ENCODE data around the gene HOXA5. TPM values are rescaled to one million over a fixed set of nuclear protein-coding genes. Genes with fewer than 3 reads are reported as not detected.

Gene HOXA5
- total and polyA plus RNA-seq, 10 of the 15 experiments (the other 5 are each of a cell fraction or from before 2014, with no cell fraction given), result 0.05 to 0.13 TPM; not detected in 8

DNA sequence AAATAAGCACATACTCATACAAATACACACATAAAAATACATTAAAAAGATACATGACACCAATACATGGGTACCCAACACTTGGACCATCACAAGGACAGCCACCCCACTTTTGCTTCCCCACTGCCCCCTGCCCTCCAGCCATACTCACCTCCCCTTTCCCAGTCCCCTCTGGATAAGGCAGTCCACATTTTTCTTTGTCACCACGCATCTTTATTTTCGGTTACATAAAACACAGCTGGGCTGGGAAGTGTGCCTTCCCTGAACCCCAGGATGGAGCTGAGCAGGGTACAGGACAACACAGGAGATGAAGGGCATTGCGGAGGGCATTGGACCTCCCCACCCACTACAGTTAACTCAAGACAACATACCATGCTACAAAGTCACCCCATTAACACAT is 10.0 kb upstream of the HOXA5 start:
- Histone ChIP-seq H3K36me3 (ENCODE audit: control insufficient read depth in 2 of 2, insufficient read depth in 2 of 2, low read length in 1 of 2) (no peaks in the 10 kb centered on the region), H3K4me3 (no peak overlapping the region), H4K20me1 (ENCODE audit: control insufficient read depth, insufficient read depth) (no peaks in the 10 kb centered on the region), H2AFZ (ENCODE audit: control insufficient read depth, low read depth, low read length) (no peak overlapping the region), H3K9me3 (replicated peaks; ENCODE audit: control insufficient read depth, insufficient read depth, low read length) (no peaks in the 10 kb centered on the region; the same call in 2 of the 3 replicates), H3K27ac (ENCODE audit: control insufficient read depth, insufficient read depth) (no peak overlapping the region), H3K79me2 (ENCODE audit: control insufficient read depth, insufficient read depth, low read length) (no peaks in the 10 kb centered on the region), H3K4me2 (ENCODE audit: control insufficient read depth, insufficient read depth) (no peak overlapping the region), H3K9ac (ENCODE audit: control insufficient read depth, insufficient read depth, low read length) (no peak overlapping the region), H3K4me1 (ENCODE audit: control insufficient read depth, insufficient read depth, low read length) (no peaks in the 10 kb centered on the region; the same call in 1 of the 2 replicates), H3K27me3 (replicated peaks in 1 of 2; ENCODE audit: control insufficient read depth in 2 of 2, insufficient read depth in 2 of 2, low read length in 1 of 2) (peaks cover 19 to 58% of the 10 kb centered on the region in 2 experiments)
- no peak for DNase-seq (ENCODE audit: low read depth, low spot score)
- ChIA-PET CTCF (interaction anchor here (0.8 to 5.5 kb wide), 2 partner anchors 294 to 298 kb away, joined by 3 to 38 read pairs; no protein-coding TSS in a partner anchor), SMC1A (ENCODE audit: uncharacterized antibody, unreplicated experiment) (no interaction called here), RAD21 (ENCODE audit: unreplicated experiment) (no interaction called here), POLR2A (no interaction called here)
- no peak for TF ChIP-seq YY1 (IDR thresholded peaks at IDR 0.05; ENCODE audit: low read depth, low read length)
- TF ChIP-seq KAT2A (conservative IDR thresholded peaks at IDR 0.05; ENCODE audit: control insufficient read depth, low read depth, low read length), result no peak
- TF ChIP-seq BCL11A (IDR thresholded peaks at IDR 0.05; ENCODE audit: low read depth, low read length), result no peak
- TF ChIP-seq, protein P1, sequence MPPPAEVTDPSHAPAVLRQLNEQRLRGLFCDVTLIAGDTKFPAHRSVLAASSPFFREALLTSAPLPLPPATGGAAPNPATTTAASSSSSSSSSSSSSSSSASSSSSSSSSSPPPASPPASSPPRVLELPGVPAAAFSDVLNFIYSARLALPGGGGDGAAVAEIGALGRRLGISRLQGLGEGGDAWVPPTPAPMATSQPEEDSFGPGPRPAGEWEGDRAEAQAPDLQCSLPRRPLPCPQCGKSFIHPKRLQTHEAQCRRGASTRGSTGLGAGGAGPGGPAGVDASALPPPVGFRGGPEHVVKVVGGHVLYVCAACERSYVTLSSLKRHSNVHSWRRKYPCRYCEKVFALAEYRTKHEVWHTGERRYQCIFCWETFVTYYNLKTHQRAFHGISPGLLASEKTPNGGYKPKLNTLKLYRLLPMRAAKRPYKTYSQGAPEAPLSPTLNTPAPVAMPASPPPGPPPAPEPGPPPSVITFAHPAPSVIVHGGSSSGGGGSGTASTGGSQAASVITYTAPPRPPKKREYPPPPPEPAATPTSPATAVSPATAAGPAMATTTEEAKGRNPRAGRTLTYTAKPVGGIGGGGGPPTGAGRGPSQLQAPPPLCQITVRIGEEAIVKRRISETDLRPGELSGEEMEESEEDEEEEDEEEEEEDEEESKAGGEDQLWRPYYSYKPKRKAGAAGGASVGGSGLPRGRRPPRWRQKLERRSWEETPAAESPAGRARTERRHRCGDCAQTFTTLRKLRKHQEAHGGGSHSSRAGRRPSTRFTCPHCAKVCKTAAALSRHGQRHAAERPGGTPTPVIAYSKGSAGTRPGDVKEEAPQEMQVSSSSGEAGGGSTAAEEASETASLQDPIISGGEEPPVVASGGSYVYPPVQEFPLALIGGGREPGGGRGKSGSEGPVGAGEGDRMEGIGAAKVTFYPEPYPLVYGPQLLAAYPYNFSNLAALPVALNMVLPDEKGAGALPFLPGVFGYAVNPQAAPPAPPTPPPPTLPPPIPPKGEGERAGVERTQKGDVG (CRISPR knock-in tag; IDR thresholded peaks at IDR 0.05), result no peak
- no peak for TF ChIP-seq SRF (IDR thresholded peaks at IDR 0.05; ENCODE audit: low read depth in 2 of 2, low read length in 2 of 2)
- no peak for TF ChIP-seq PAX5 (IDR thresholded peaks at IDR 0.05; ENCODE audit: borderline replicate concordance, low read depth, low read length)
- TF ChIP-seq CEBPB (IDR thresholded peaks at IDR 0.05; ENCODE audit: borderline replicate concordance in 1 of 2, low read depth in 2 of 2, low read length in 2 of 2), result no peak
- TF ChIP-seq SREBF2 (IDR thresholded peaks at IDR 0.05; ENCODE audit: low read length), result no peak
- TF ChIP-seq SP1 (IDR thresholded peaks at IDR 0.05; ENCODE audit: low read depth, low read length), result no peak
- no peak for TF ChIP-seq ZNF24 (IDR thresholded peaks at IDR 0.05)
- TF ChIP-seq ETV6 (conservative IDR thresholded peaks at IDR 0.05 in 1 of 2, IDR thresholded peaks at IDR 0.05 in 1 of 2; ENCODE audit: borderline replicate concordance in 1 of 2, low read depth in 1 of 2), result no peak
- no peak for TF ChIP-seq FOXM1 (IDR thresholded peaks at IDR 0.05; ENCODE audit: low read depth, low read length)
- no peak for TF ChIP-seq POLR2AphosphoS5 (IDR thresholded peaks at IDR 0.05; ENCODE audit: low read length)
- TF ChIP-seq MEF2B (IDR thresholded peaks at IDR 0.05; ENCODE audit: partially characterized antibody, poor library complexity, severe bottlenecking), result no peak
- TF ChIP-seq MEF2A (IDR thresholded peaks at IDR 0.05; ENCODE audit: insufficient read depth, low read depth, low read length), result no peak
- BruUV-seq (replicated peaks), result no TSS peak
- in situ Hi-C loops (cut with MboI), result loop anchor here (25.0 kb wide), 1 partner anchor 1066 kb away; no protein-coding TSS in a partner anchor
- 74% methylated on average over 3 of the region's 3 CpGs for WGBS (ENCODE audit: insufficient coverage, insufficient replicate concordance, low lambda C conversion rate, missing lambda C conversion rate)
- intact Hi-C loops (cut with micrococcal nuclease; ENCODE audit: unreplicated experiment), result no loop called here
- ATAC-seq, result no peak
- FAIRE-seq, result no peak
